Measurements from ENCODE around the gene PTPRN. TPM values are rescaled to one million over a fixed set of nuclear protein-coding genes. Genes with fewer than 3 reads are reported as not detected.

PTPRN gene
- total and polyA plus RNA-seq, 10 of the 15 experiments (the other 5 are each of a cell fraction or from before 2014, with no cell fraction given), result 0.28 to 0.69 TPM; not detected in 8

DNA sequence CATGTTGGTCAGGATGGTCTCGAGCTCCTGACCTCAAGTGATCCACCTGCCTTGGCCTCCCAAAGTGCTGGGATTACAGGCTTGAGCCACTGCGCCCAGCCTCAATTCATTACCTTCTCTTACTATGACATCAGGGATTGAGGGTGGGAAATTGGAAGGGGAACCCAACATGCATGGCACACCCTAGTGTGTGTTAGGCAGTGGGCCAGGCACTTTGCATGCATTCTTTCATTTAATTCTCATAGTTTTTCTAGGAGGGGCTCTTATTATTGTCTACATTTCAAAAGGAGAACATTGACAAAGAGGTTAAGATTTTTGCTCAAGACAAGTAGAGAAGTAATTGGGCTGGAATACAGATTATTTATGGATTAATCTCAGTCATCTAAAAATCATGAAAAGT is 40.9 kb downstream of the PTPRN start:
- RAD21 ChIA-PET (ENCODE audit: unreplicated experiment), result no interaction called here
- WGBS (ENCODE audit: insufficient coverage, insufficient replicate concordance, low lambda C conversion rate, missing lambda C conversion rate), result 35% methylated on average over 2 of the region's 2 CpGs
- no peaks in the 10 kb centered on the region for H3K36me3 ChIP-seq (ENCODE audit: control insufficient read depth in 2 of 2, insufficient read depth in 2 of 2, low read length in 1 of 2)
- no peaks in the 10 kb centered on the region for H3K79me2 ChIP-seq (ENCODE audit: control insufficient read depth, insufficient read depth, low read length)
- DNase-seq (ENCODE audit: low read depth, low spot score) (no peak), ATAC-seq (no peak), FAIRE-seq (no peak)
- in situ Hi-C loops (cut with MboI) (no loop called here), intact Hi-C loops (cut with micrococcal nuclease; ENCODE audit: unreplicated experiment) (no loop called here)
- POLR2A ChIA-PET, result interaction anchor here (0.8 kb wide), 1 partner anchor 23 kb away, joined by 3 read pairs; the partner anchor contains the start of genes GLB1L and STK16
- H3K9ac ChIP-seq (ENCODE audit: control insufficient read depth, insufficient read depth, low read length), result no peak overlapping the region
- TF ChIP-seq MYC (IDR thresholded peaks at IDR 0.05; ENCODE audit: insufficient read depth, insufficient read length, insufficient replicate concordance, low read length, severe bottlenecking), result no peak
- TF ChIP-seq NR2C2 (IDR thresholded peaks at IDR 0.05; ENCODE audit: borderline replicate concordance, control insufficient read depth, insufficient read length, low read depth), result no peak
- TF ChIP-seq FOXK2 (IDR thresholded peaks at IDR 0.05), result no peak
- no peak for TF ChIP-seq TCF12 (IDR thresholded peaks at IDR 0.05; ENCODE audit: low read depth, low read length)
- TF ChIP-seq KDM1A (IDR thresholded peaks at IDR 0.05; ENCODE audit: borderline replicate concordance), result no peak
- TF ChIP-seq MXI1 (IDR thresholded peaks at IDR 0.05; ENCODE audit: low read depth, low read length), result no peak
- no peak for TF ChIP-seq GATAD2B (conservative IDR thresholded peaks at IDR 0.05; ENCODE audit: low read depth)
- no peak for TF ChIP-seq ZNF207 (IDR thresholded peaks at IDR 0.05; ENCODE audit: borderline replicate concordance)
- TF ChIP-seq BHLHE40 (IDR thresholded peaks at IDR 0.05; ENCODE audit: borderline replicate concordance in 1 of 2, low read depth in 2 of 2, low read length in 1 of 2), result no peak
- TF ChIP-seq BCLAF1 (IDR thresholded peaks at IDR 0.05), result no peak
- TF ChIP-seq BACH1 (IDR thresholded peaks at IDR 0.05; ENCODE audit: borderline replicate concordance), result no peak
- TF ChIP-seq CHD1 (IDR thresholded peaks at IDR 0.05; ENCODE audit: low read depth, low read length), result no peak
- TF ChIP-seq JUNB (IDR thresholded peaks at IDR 0.05), result no peak
- no peak for TF ChIP-seq MTA2 (IDR thresholded peaks at IDR 0.05; ENCODE audit: low read depth)
- TF ChIP-seq, protein P1, sequence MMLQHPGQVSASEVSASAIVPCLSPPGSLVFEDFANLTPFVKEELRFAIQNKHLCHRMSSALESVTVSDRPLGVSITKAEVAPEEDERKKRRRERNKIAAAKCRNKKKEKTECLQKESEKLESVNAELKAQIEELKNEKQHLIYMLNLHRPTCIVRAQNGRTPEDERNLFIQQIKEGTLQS (IDR thresholded peaks at IDR 0.05; ENCODE audit: borderline replicate concordance, extremely low read depth, low read depth, low read length), result no peak
- no peak for TF ChIP-seq EGR1 (IDR thresholded peaks at IDR 0.05; ENCODE audit: borderline replicate concordance in 1 of 2, low read depth in 2 of 2, low read length in 2 of 2)
- no peak for TF ChIP-seq SIX5 (IDR thresholded peaks at IDR 0.05; ENCODE audit: low read depth, low read length, severe bottlenecking)
- no peak for TF ChIP-seq STAT1 (conservative IDR thresholded peaks at IDR 0.05)
- TF ChIP-seq SMARCA5 (IDR thresholded peaks at IDR 0.05), result no peak
- SMC1A ChIA-PET (ENCODE audit: uncharacterized antibody, unreplicated experiment), result interaction anchor here (1.8 kb wide), 1 partner anchor 23 kb away, joined by 6 read pairs; the partner anchor contains the start of genes GLB1L and STK16
- H3K27ac ChIP-seq (ENCODE audit: control insufficient read depth, insufficient read depth), result no peak overlapping the region
- BruUV-seq (replicated peaks), result no TSS peak
- no peak overlapping the region for H2AFZ ChIP-seq (ENCODE audit: control insufficient read depth, low read depth, low read length)
- no peak overlapping the region for H3K4me3 ChIP-seq
- no peaks in the 10 kb centered on the region for H3K4me1 ChIP-seq (ENCODE audit: control insufficient read depth, insufficient read depth, low read length)
- no peaks in the 10 kb centered on the region for H3K9me3 ChIP-seq (replicated peaks; ENCODE audit: control insufficient read depth, insufficient read depth, low read length)
- H3K27me3 ChIP-seq (replicated peaks in 1 of 2; ENCODE audit: control insufficient read depth in 2 of 2, insufficient read depth in 2 of 2, low read length in 1 of 2), result no peaks in the 10 kb centered on the region
- CTCF ChIA-PET, result no interaction called here
- no peaks in the 10 kb centered on the region for H4K20me1 ChIP-seq (ENCODE audit: control insufficient read depth, insufficient read depth)
- no peak overlapping the region for H3K4me2 ChIP-seq (ENCODE audit: control insufficient read depth, insufficient read depth)

Data from GM12878 (cell line).